HG03066 (cell line): Measurements from ENCODE around the gene JARID2.

Source experiments
- ATAC-seq: cut with Tn5 transposase; IDR thresholded peaks from one replicate; pipeline ENCODE4 v1.9.1; 2021; ENCODE audit warnings: low read depth; ENCODE audit not compliant: unreplicated experiment

The JARID2 gene

GRCh38 chr6:15476631-15477380, 230.9 kb downstream of the JARID2 start:
- no peak for ATAC-seq

- ATAC-seq = no peak
Observed at GRCh38 chr6:15477746-15478145, 231.9 kb downstream of the JARID2 start.

GRCh38 chr6:15479761-15480160, 233.9 kb downstream of the JARID2 start:
- ATAC-seq = no peak

- no peak for ATAC-seq
Observed at GRCh38 chr6:15480525-15480924, 234.7 kb downstream of the JARID2 start.

- no peak for ATAC-seq
Observed at GRCh38 chr6:15481390-15482291, 235.8 kb downstream of the JARID2 start.

- ATAC-seq = no peak
Observed at GRCh38 chr6:15483060-15483459, 237.2 kb downstream of the JARID2 start.

GRCh38 chr6:15484140-15484539, 238.3 kb downstream of the JARID2 start:
- ATAC-seq = no peak

GRCh38 chr6:15484821-15485220, 239.0 kb downstream of the JARID2 start:
- no peak for ATAC-seq

GRCh38 chr6:15485936-15486335, 240.1 kb downstream of the JARID2 start:
- no peak for ATAC-seq

GRCh38 chr6:15487262-15487661, 241.4 kb downstream of the JARID2 start:
- no peak for ATAC-seq

GRCh38 chr6:15489261-15489962, 243.5 kb downstream of the JARID2 start:
- ATAC-seq = no peak

- ATAC-seq = no peak
Observed at GRCh38 chr6:15490242-15491100, 244.6 kb downstream of the JARID2 start.

- ATAC-seq = no peak
Observed at GRCh38 chr6:15491255-15491985, 245.6 kb downstream of the JARID2 start.

GRCh38 chr6:15491986-15492269, 246.1 kb downstream of the JARID2 start:
- ATAC-seq = no peak

- ATAC-seq = no peak
Observed at GRCh38 chr6:15493437-15494168, 247.7 kb downstream of the JARID2 start.

- no peak for ATAC-seq
Observed at GRCh38 chr6:15495375-15495901, 249.6 kb downstream of the JARID2 start.

- no peak for ATAC-seq
Observed at GRCh38 chr6:15496345-15497131, 250.7 kb downstream of the JARID2 start.

- no peak for ATAC-seq
Observed at GRCh38 chr6:15498640-15499039, 252.8 kb downstream of the JARID2 start.
